GM21717 (cell line): Measurements from ENCODE around the gene CDKL5.
"Not testable (repeated sequence)": the region's sequence is repeated elsewhere in the genome, so short reads cannot be mapped to it uniquely, and the experiment has no call there.

Experiments used
- ATAC-seq: cut with Tn5 transposase; IDR thresholded peaks from one replicate; pipeline ENCODE4 v1.9.1; 2021; ENCODE audit warnings: mild to moderate bottlenecking, moderate library complexity; ENCODE audit not compliant: unreplicated experiment

CDKL5 gene

GRCh38 chrX:18425199-18426003 is at the start of gene CDKL5:
Gene CDKL5 (plus strand): TSS chrX:18425608. CDS start chrX:18507097, 81,489 bp downstream.
- ATAC-seq, result peak; percentile 89

GRCh38 chrX:18377796-18378195 is 47.6 kb upstream of the CDKL5 start:
- no peak for ATAC-seq

GRCh38 chrX:18389966-18390365 is 35.4 kb upstream of the CDKL5 start:
- ATAC-seq, result no peak

GRCh38 chrX:18390941-18391538 is 34.4 kb upstream of the CDKL5 start:
- ATAC-seq, result no peak

GRCh38 chrX:18394477-18394876 is 30.9 kb upstream of the CDKL5 start:
- ATAC-seq, result no peak

GRCh38 chrX:18401848-18402213 is 23.6 kb upstream of the CDKL5 start:
- no peak for ATAC-seq

GRCh38 chrX:18406531-18407266 is 18.7 kb upstream of the CDKL5 start:
- ATAC-seq, result no peak

- no peak for ATAC-seq
These were observed 15.4 kb upstream of the CDKL5 start for GRCh38 chrX:18410038-18410437.

- ATAC-seq, result no peak
These were observed 10.0 kb upstream of the CDKL5 start for GRCh38 chrX:18415386-18415785.

- ATAC-seq, result no peak
These were observed 3.1 kb upstream of the CDKL5 start for GRCh38 chrX:18422325-18422724.

GRCh38 chrX:18422886-18423285 is 2.5 kb upstream of the CDKL5 start:
- no peak for ATAC-seq

- ATAC-seq, result peak; percentile 22
These were observed 768 bp upstream of the CDKL5 start for GRCh38 chrX:18424482-18425198.

GRCh38 chrX:18426004-18426320 is 554 bp downstream of the CDKL5 start:
- ATAC-seq, result peak; percentile 14

GRCh38 chrX:18428006-18428405 is 2.6 kb downstream of the CDKL5 start:
- no peak for ATAC-seq

- ATAC-seq, result not testable (repeated sequence)
These were observed 7.9 kb downstream of the CDKL5 start for GRCh38 chrX:18433288-18433687.

GRCh38 chrX:18434896-18435295 is 9.5 kb downstream of the CDKL5 start:
- ATAC-seq, result no peak

- ATAC-seq, result no peak
These were observed 10.6 kb downstream of the CDKL5 start for GRCh38 chrX:18436017-18436416.

- no peak for ATAC-seq
These were observed 15.4 kb downstream of the CDKL5 start for GRCh38 chrX:18440835-18441234.

GRCh38 chrX:18441780-18442367 is 16.5 kb downstream of the CDKL5 start:
- ATAC-seq, result no peak

- no peak for ATAC-seq
These were observed 23.0 kb downstream of the CDKL5 start for GRCh38 chrX:18448416-18448815.

- ATAC-seq, result no peak
These were observed 23.8 kb downstream of the CDKL5 start for GRCh38 chrX:18449236-18449635.
